Fibroblast of skin of right quadriceps (primary cell): ENCODE measurements around the gene ZNF621.
"Not testable (repeated sequence)": the region's sequence is repeated elsewhere in the genome, so short reads cannot be mapped to it uniquely, and the experiment has no call there.

Experiments used
- DNase-seq: peaks from one replicate; pipeline ENCODE4 v3.0.0-alpha.2; 2013

ZNF621 gene

GRCh38 chr3:40546816-40547215, 22.1 kb downstream of the ZNF621 start:
- peak; percentile 53 for DNase-seq

- DNase-seq = peak; percentile 9
These were observed 25.4 kb downstream of the ZNF621 start for GRCh38 chr3:40550167-40550566.

DNA sequence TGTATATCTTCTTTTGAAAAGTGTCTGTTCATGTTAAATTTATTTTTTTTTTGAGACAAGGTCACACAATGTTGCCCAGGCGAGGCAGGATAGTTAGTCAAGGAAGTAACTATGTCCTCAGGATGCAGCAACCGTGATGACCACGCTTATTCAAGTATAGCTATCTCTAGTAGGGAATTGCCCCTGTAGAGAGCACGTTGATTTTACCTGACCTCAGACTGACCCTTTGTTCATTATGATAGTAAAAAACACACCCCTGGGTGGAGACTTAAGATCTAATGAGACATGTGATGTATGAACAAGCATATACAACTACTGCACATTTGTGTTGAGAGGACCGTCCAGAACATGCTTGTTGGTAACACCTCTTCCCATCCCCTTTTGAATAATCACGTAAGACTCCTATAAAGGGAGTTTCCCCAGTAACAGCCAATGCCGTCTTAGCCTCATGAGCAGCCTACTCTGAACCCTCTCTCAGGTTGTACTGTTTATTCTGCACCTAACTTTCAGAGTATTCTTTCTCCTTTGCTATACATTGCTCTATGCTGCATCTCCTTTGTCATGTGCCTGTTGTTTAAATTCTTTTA, 32.9 kb downstream of the ZNF621 start:
- DNase-seq = no peak

GRCh38 chr3:40562482-40562881, 37.7 kb downstream of the ZNF621 start:
- not testable (repeated sequence) for DNase-seq

DNA sequence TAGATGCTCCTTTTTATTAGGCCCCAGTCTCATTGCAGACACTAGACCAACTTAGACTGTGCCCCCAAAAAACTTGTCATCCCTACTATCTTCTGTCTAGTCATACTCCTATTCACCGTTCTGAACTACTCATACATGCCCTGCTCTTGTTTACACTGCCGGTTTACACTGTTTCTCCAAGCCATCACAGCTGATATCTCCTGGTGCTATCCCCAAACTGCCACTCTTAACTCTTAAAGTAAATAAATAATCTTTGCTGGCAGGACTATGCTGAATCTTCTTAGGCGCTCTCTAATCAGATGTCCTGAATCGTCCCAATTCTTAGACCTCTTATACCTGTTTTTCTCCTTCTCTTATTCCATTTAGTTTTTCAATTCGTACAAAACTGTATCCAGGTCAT, 40.9 kb downstream of the ZNF621 start:
- DNase-seq = not testable (repeated sequence)

DNA sequence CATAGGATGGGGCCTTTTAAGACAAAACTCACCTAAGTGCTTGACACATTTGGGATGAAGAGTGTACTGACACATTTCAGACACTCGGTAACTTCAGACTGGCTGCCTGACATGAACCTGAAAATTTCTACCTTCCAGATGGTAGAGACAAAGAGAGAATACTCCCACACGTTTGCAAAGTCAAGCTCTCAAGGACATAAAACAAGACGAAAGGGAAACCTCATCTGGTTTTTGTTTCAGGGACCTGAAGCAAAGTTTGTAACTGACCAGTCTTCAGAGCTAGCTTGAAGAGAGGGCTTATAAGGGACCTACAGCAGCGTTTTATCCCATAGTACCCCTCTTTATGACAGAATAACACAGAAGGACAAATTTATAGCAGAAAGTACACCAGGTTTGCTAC, 41.9 kb downstream of the ZNF621 start:
- no peak for DNase-seq

DNA sequence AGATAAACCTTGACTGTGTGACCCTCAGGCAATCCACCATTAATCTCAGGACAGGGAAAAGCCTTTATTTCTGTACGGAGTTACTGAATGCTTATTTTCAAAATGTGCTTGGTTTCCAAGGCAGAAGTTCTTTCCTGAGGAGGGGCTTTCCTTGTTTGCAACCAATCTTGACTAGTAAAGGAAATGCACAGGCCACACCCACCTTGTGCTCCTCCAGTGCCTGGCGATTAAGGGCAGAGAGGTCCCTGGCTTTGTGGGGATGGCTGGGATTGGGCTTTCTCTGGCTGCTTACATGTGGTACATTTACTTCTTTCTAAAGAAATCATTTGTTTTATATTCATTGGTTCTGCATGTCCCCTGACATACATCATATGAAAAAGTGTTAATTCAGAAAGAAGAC, 47.8 kb downstream of the ZNF621 start:
- DNase-seq = no peak

- no peak for DNase-seq
These were observed 49.3 kb downstream of the ZNF621 start for GRCh38 chr3:40574050-40574449.

- peak; percentile 24 for DNase-seq
These were observed 49.9 kb downstream of the ZNF621 start for GRCh38 chr3:40574661-40575060.

DNA sequence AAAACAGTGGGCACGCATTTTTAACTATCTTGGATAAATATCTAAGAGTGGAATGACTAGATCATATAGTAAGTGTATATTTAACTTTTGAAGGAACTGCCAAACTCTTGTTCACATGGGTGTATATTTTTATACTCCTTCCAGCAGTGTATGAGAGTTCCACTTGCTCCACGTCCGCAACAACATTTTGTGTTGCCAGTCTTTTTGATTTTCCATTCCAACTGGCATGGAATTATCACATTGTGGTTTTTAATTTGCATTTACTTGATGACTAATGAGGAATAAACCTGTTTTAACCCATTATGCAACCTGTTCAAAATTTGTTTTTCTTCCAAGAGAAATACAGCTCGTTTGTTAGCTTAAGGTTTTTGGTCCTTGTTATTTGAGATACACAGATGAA, 51.6 kb downstream of the ZNF621 start:
- no peak for DNase-seq

- DNase-seq = peak; percentile 66
These were observed 55.8 kb downstream of the ZNF621 start for GRCh38 chr3:40580494-40581091.

DNA sequence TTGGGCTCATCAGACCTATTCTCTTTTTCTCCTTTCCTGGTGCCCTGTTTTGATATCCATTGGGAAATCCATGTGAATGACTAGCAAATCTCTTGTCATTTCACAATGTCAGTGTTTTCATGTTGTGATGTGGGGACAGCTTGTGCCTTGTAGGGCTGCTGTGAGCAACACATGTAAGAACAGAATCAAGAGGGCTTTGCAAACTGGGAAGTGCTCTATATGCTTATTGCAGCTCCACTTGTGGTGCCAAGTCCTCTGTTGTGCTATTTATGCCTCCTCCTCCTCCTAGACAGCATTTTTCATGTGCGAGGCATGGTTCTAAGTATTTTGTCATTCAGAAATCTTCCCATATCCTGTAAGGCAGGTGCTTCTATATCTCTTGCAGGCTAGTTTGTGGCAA, 56.4 kb downstream of the ZNF621 start:
- no peak for DNase-seq

DNA sequence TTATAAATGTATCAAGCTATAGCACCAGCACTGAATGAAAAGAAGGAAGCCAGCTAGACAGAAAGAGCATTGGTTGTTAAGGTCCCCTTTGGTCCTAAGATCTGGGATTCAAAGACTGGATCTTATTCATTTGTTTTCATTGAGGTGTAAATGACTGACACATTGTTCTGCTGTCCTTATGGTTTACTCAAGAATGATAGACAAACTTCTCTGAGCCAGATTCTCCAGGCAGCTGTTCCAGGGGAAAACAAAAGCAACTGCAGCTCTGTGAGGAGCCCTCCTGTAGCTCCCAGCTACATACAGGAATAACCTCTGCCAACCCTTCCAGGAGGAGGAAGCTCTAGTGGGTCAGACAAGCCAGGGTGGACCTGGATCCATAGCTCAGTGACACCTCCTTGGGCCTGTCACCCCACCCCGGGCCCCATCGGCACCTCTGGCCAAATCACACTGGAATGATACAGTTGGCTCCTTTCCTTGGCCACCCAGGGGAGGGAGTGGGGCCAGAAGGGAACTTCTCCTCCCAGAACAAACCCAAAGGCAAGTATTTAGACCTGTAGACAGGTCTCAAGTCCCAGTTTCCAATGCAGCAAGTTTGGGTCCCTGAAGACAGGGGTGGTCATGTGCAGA, 57.8 kb downstream of the ZNF621 start:
- DNase-seq = no peak

DNA sequence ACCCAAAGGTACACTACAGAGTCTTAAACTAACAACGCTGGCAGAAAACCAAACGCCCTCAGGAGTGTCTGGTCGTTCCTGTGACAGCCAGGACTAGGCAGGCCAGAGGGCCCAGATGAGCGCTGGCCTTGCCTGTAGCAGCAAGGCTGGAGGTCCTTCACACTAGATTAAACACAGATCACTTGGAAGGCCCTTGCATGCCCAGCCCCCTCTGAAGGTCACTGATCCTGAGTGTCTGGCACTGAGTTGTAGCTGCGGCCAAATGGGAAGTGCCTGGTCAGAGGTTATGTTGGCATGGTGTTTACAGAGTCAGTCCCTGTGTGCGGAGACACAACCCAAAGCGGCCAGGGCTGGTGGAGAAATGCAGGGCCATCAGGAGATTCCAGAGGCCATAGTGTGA, 58.9 kb downstream of the ZNF621 start:
- DNase-seq = no peak

GRCh38 chr3:40584625-40585189, 59.9 kb downstream of the ZNF621 start:
- DNase-seq = peak; percentile 77

DNA sequence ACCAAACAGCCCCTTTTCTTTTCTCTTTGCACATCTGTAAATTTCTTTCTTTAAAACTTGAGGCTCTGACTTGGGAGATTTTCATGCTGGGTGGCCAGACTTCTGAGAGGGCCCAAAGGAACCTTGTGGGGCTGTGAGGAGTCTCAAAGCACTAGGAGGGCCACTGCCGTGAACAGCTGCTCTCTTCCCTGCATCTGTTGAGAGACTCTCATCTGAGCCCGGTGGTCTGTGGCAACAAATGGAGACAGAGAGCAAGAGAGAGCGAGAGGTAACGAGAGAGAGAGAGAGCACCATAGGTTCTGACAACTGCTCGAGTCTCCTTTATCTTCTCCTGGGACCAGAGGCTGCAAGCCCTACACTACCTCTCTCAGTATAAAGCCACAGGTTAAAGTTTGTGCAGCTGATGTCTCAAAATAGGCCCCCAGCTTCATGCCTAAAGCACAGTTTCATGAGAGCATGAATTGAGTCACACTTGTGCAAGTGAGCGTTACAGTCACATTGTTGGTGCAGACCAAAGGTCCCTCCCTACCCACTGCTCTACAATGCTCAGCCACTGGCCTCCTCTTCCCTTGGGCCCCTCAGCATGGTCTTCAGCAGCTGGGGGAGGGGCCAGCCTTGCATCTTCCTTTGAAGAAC, 60.7 kb downstream of the ZNF621 start:
- DNase-seq = no peak

DNA sequence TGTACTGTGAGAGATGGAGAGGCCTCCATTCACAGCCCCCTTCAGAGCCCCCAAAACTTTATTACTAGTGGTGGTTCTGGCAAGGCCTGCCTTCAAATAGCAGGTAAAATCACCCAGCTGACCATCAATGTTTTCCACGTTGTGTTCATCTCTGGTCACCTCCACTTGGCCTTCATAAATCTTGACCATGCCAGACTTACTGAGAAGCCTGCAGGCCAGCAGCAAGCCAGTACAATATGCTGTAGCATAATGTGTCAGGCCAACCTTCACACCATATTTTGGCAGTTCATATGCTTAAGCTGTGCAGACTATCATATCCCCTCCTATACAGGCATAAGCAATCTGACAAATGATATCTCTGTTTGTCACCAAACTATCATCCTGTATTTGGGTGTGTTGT, 62.1 kb downstream of the ZNF621 start:
- DNase-seq = no peak

DNA sequence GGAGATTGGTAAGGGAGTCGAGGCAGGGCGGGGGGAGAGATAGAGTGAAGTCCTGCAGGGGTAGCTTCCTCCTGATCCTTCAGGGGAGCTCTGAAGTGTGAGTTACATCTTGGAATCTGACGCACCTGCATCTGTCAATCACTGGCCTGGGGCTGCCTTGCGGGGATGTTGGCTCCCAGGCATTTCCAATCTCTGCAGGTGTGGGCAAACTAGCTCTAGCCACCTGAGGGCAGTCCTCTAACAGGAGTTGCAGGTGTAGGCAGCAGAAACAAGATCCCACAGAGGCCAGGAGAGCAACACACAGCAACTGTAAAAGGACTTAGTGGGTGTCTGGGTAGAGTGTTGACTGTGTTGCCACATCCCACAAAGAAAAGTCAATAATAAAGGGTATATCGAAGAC, 63.6 kb downstream of the ZNF621 start:
- no peak for DNase-seq
